IMR-90 (cell line): ENCODE data around the gene PRRT2. TPM values are rescaled to one million over a fixed set of nuclear protein-coding genes. Genes with fewer than 3 reads are reported as not detected.

Experiments
- ATAC-seq: fragments of 200-7000 bp; cut with Tn5 transposase; 2 replicates; pipeline ENCODE4 v1.9.1; 2020; ENCODE audit warnings: low read depth, mild to moderate bottlenecking, moderate library complexity
- BruUV-seq: library from RNA; stranded (reverse); fragments of 400-500 nt; replicated peaks from 2 replicates; lab custom pipeline; 2021; lab: Mats Ljungman, UMichigan
- CTCF ChIA-PET: fragments of 300-600 bp; formaldehyde crosslinking; extraction: SDS; loops from one replicate; lab custom pipeline; 2021; ENCODE audit warnings: antibody characterized with exemption; lab: Yijun Ruan, JAX
- POLR2A ChIA-PET: fragments of 300-600 bp; sonication (Branson Sonifier 250); formaldehyde crosslinking; loops from one replicate; lab custom pipeline; 2022; ENCODE audit warnings: antibody characterized with exemption; ENCODE audit not compliant: unreplicated experiment; lab: Charles Lee
- DNase-seq: peaks from one replicate; pipeline ENCODE4 v3.0.0; 2013
- H2AFZ ChIP-seq: replicated peaks from 2 replicates; pipeline ENCODE3; 2013; ENCODE audit warnings: low read length, mild to moderate bottlenecking; ENCODE audit not compliant: poor library complexity
- H2AK5ac ChIP-seq: 2 replicates; pipeline ENCODE4 v1.6.1; 2013; ENCODE audit warnings: low read depth, low read length, inconsistent platforms
- H2AK9ac ChIP-seq: replicated peaks from 2 replicates; pipeline ENCODE3; 2013; ENCODE audit warnings: mild to moderate bottlenecking, low read depth, low read length, moderate library complexity; ENCODE audit not compliant: poor library complexity
- H2BK120ac ChIP-seq: 2 replicates; pipeline ENCODE4 v1.6.1; 2013; ENCODE audit warnings: low read depth, low read length, inconsistent platforms
- H2BK15ac ChIP-seq: 3 replicates; pipeline ENCODE4 v1.6.1; 2013; ENCODE audit warnings: low read depth, low read length, inconsistent platforms
- H2BK20ac ChIP-seq: 2 replicates; pipeline ENCODE4 v1.6.1; 2013; ENCODE audit warnings: low read depth, mild to moderate bottlenecking, inconsistent platforms, low read length, moderate library complexity
- H2BK5ac ChIP-seq: 2 replicates; pipeline ENCODE4 v1.6.1; 2013; ENCODE audit warnings: mild to moderate bottlenecking, low read depth, low read length, inconsistent platforms; ENCODE audit not compliant: poor library complexity, severe bottlenecking
- H3K14ac ChIP-seq: replicated peaks from 2 replicates; pipeline ENCODE4 v1.6.1; 2013; ENCODE audit warnings: low read depth, low read length, inconsistent platforms
- H3K18ac ChIP-seq: 2 replicates; pipeline ENCODE4 v1.6.1; 2013; ENCODE audit warnings: low read depth, low read length, control low read depth
- H3K23ac ChIP-seq: 2 replicates; pipeline ENCODE4 v1.6.1; 2013; ENCODE audit warnings: low read depth, low read length, inconsistent platforms
- H3K27ac ChIP-seq: 2 replicates; pipeline ENCODE4 v1.5.1; 2013; ENCODE audit warnings: mild to moderate bottlenecking, control low read depth, low read length; ENCODE audit not compliant: insufficient read depth
- H3K27me3 ChIP-seq: 2 replicates; pipeline ENCODE4 v1.6.1; 2013; ENCODE audit warnings: low read length; ENCODE audit not compliant: control insufficient read depth, insufficient read depth
- H3K36me3 ChIP-seq: 2 replicates; pipeline ENCODE4 v1.6.1; 2013; ENCODE audit warnings: low read length, mixed read lengths; ENCODE audit not compliant: control insufficient read depth, insufficient read depth
- H3K4ac ChIP-seq: 2 replicates; pipeline ENCODE4 v1.6.1; 2013; ENCODE audit warnings: low read depth, low read length, inconsistent platforms
- H3K4me1 ChIP-seq: 2 replicates; pipeline ENCODE4 v1.6.1; 2013; ENCODE audit warnings: low read length, mixed read lengths; ENCODE audit not compliant: control insufficient read depth, insufficient read depth
- H3K4me2 ChIP-seq: 2 replicates; pipeline ENCODE4 v1.6.1; 2013; ENCODE audit warnings: low read depth, mild to moderate bottlenecking, control low read depth, low read length, moderate library complexity
- H3K4me3 ChIP-seq: 2 replicates; pipeline ENCODE4 v1.5.1; 2013; ENCODE audit warnings: low read depth, mild to moderate bottlenecking, control low read depth, low read length, moderate library complexity; ENCODE audit not compliant: insufficient read depth
- H3K56ac ChIP-seq: 2 replicates; pipeline ENCODE4 v1.6.1; 2013; ENCODE audit warnings: low read length, inconsistent platforms; ENCODE audit not compliant: insufficient read depth; ENCODE audit errors: extremely low read depth
- H3K79me1 ChIP-seq, 2 experiments: 2 replicates each; pipeline ENCODE4 v1.6.1; 2013; ENCODE audit warnings: low read length in 2 of 2, inconsistent platforms in 1 of 2, low read depth in 1 of 2
- H3K9ac ChIP-seq: 2 replicates; pipeline ENCODE4 v1.6.1; 2013; ENCODE audit warnings: low read depth, low read length, control low read depth
- H3K9me1 ChIP-seq: 2 replicates; pipeline ENCODE4 v1.6.1; 2013; ENCODE audit warnings: low read length, inconsistent platforms; ENCODE audit not compliant: insufficient read depth
- H3K9me3 ChIP-seq: 2 replicates; pipeline ENCODE4 v1.6.1; 2013; ENCODE audit warnings: low read length; ENCODE audit not compliant: control insufficient read depth, insufficient read depth
- H4K20me1 ChIP-seq: 2 replicates; pipeline ENCODE4 v1.6.1; 2013; ENCODE audit warnings: low read length, inconsistent platforms; ENCODE audit not compliant: insufficient read depth
- H4K5ac ChIP-seq: 2 replicates; pipeline ENCODE4 v1.6.1; 2013; ENCODE audit warnings: mild to moderate bottlenecking, low read depth, low read length, control low read depth
- H4K8ac ChIP-seq, 2 experiments: 2 replicates each; pipeline ENCODE4 v1.6.1; 2013; ENCODE audit warnings: low read depth in 2 of 2, low read length in 2 of 2, control low read depth in 1 of 2, inconsistent platforms in 1 of 2
- H4K91ac ChIP-seq: 2 replicates; pipeline ENCODE4 v1.6.1; 2013; ENCODE audit warnings: low read depth, low read length, inconsistent platforms; ENCODE audit not compliant: insufficient read depth
- BHLHE40 ChIP-seq: fragments of 150-350 bp; IDR thresholded peaks from 2 replicates; pipeline ENCODE4 v1.6.1; 2016; ENCODE audit warnings: mild to moderate bottlenecking, low read depth, low read length
- CEBPB ChIP-seq: IDR thresholded peaks from 2 replicates; pipeline ENCODE4 v1.6.1; 2012; ENCODE audit warnings: low read depth, low read length, improper control_type of control experiment
- CHD1 ChIP-seq: IDR thresholded peaks from 2 replicates; pipeline ENCODE4 v1.6.1; 2012; ENCODE audit warnings: low read depth, low read length, improper control_type of control experiment
- CTCF ChIP-seq: conservative IDR thresholded peaks from 2 replicates; pipeline ENCODE4 v1.5.1; 2012; ENCODE audit warnings: mild to moderate bottlenecking, low read depth, low read length, improper control_type of control experiment
- ELK1 ChIP-seq: fragments of 150-350 bp; IDR thresholded peaks from 2 replicates; pipeline ENCODE4 v1.6.1; 2016; ENCODE audit warnings: low read depth, mild to moderate bottlenecking, low read length, moderate library complexity, borderline replicate concordance
- FOS ChIP-seq: fragments of 150-350 bp; IDR thresholded peaks from 2 replicates; pipeline ENCODE4 v1.6.1; 2016; ENCODE audit warnings: low read depth, low read length
- MAFK ChIP-seq: IDR thresholded peaks from 2 replicates; pipeline ENCODE4 v1.6.1; 2012; ENCODE audit warnings: low read depth, low read length, improper control_type of control experiment
- MAZ ChIP-seq: IDR thresholded peaks from 2 replicates; pipeline ENCODE4 v1.6.1; 2012; ENCODE audit warnings: low read depth, mild to moderate bottlenecking, low read length, improper control_type of control experiment, moderate library complexity, borderline replicate concordance
- MXI1 ChIP-seq: IDR thresholded peaks from 2 replicates; pipeline ENCODE4 v1.6.1; 2012; ENCODE audit warnings: low read depth, mild to moderate bottlenecking, low read length, moderate library complexity, borderline replicate concordance
- NFE2L2 ChIP-seq: fragments of 150-350 bp; IDR thresholded peaks from 2 replicates; pipeline ENCODE4 v1.6.1; 2016; ENCODE audit warnings: low read depth, mild to moderate bottlenecking, low read length
- POLR2A ChIP-seq: IDR thresholded peaks from 2 replicates; pipeline ENCODE4 v1.6.1; 2012; ENCODE audit warnings: mild to moderate bottlenecking, low read depth, low read length
- RAD21 ChIP-seq: IDR thresholded peaks from 2 replicates; pipeline ENCODE4 v1.6.1; 2012; ENCODE audit warnings: low read length, improper control_type of control experiment
- RCOR1 ChIP-seq: IDR thresholded peaks from 2 replicates; pipeline ENCODE4 v1.6.1; 2012; ENCODE audit warnings: mild to moderate bottlenecking, low read length, improper control_type of control experiment; ENCODE audit not compliant: insufficient replicate concordance
- RFX5 ChIP-seq: IDR thresholded peaks from 2 replicates; pipeline ENCODE4 v1.8.0; 2012; ENCODE audit warnings: low read depth, mild to moderate bottlenecking, low read length, moderate library complexity
- SMC3 ChIP-seq: fragments of 150-350 bp; IDR thresholded peaks from 2 replicates; pipeline ENCODE4 v1.6.1; 2016; ENCODE audit warnings: low read depth, mild to moderate bottlenecking, antibody characterized with exemption, low read length, moderate library complexity
- USF2 ChIP-seq: fragments of 150-350 bp; IDR thresholded peaks from 2 replicates; pipeline ENCODE4 v1.6.1; 2017; ENCODE audit warnings: mild to moderate bottlenecking, antibody characterized with exemption, low read length, low read depth
- WGBS, 2 experiments: methylation state at CpG; one replicate each; pipeline versions ENCODE4 v1.1.5 to v1.1.7; 2013; ENCODE audit warnings: missing lambda C conversion rate in 2 of 2; ENCODE audit not compliant: insufficient read length in 1 of 2; ENCODE audit errors: extremely low coverage in 2 of 2; 5-methylcytosine and 5-hydroxymethylcytosine counted together
- dilution Hi-C: fragments of 300-500 bp; cut with HindIII; formaldehyde crosslinking; loops from one replicate; pipeline ENCODE4 v1.14.3; 2018; ENCODE audit warnings: low sequenced_read_pairs; ENCODE audit not compliant: unreplicated experiment
- in situ Hi-C: fragments of 300-500 bp; cut with MboI; formaldehyde crosslinking; loops from 3 replicates; pipeline ENCODE4 v1.14.3; 2019; ENCODE audit warnings: low sequenced_read_pairs, inconsistent platforms, mixed read lengths
- intact Hi-C: fragments of 100-400 bp; cut with micrococcal nuclease; formaldehyde crosslinking; loops from 2 replicates; pipeline ENCODE4 v1.10.0; 2022
- polyA plus RNA-seq, 3 experiments: library from polyadenylated mRNA; depleted of rRNA; stranded (reverse); fragments of >200 nt; gene quantifications; 2 replicates each; pipeline ENCODE4 v1.2.3, GENCODE V29; 2012; ENCODE audit warnings: low replicate concordance in 1 of 3
- total RNA-seq: library from RNA; depleted of rRNA; stranded (reverse); fragments of >200 nt; gene quantifications from 2 replicates; pipeline ENCODE4 v1.2.3, GENCODE V29; 2012

The PRRT2 gene
- total and polyA plus RNA-seq, 2 of the 4 experiments (the other 2 are of a cell fraction) = 0.90 to 10.5 TPM

GRCh38 chr16:29835926-29836325 lies 23.9 kb downstream of the PRRT2 start:
- no TSS peak for BruUV-seq
- Histone ChIP-seq H3K4me2 (no peak overlapping the region), H3K23ac (no peak overlapping the region), H2BK20ac (no peak overlapping the region), H4K20me1 (peaks cover 1% of the 10 kb centered on the region; the same call in 1 of the 2 replicates), H3K9me1 (peaks cover 5% of the 10 kb centered on the region; the same call in 1 of the 2 replicates), H3K4me1 (no peaks in the 10 kb centered on the region; the same call in none of the 2 replicates), H2AK9ac (no peak overlapping the region), H3K18ac (no peak overlapping the region), H3K27ac (no peak overlapping the region), H2BK120ac (no peak overlapping the region), H3K4ac (no peak overlapping the region), H2BK5ac (no peak overlapping the region), H3K36me3 (peaks cover 73% of the 10 kb centered on the region), H3K9ac (no peak overlapping the region), H3K79me1 (peaks cover 16 to 60% of the 10 kb centered on the region in 2 experiments; a peak in 3 of 4 replicates), H3K27me3 (no peaks in the 10 kb centered on the region), H3K4me3 (no peak overlapping the region), H4K8ac (no peak overlapping the region), H4K91ac (no peak overlapping the region), H2BK15ac (no peak overlapping the region), H3K56ac (no peak overlapping the region), H4K5ac (no peak overlapping the region), H2AFZ (no peak overlapping the region), H2AK5ac (no peak overlapping the region), H3K9me3 (no peaks in the 10 kb centered on the region), H3K14ac (no peak overlapping the region)
- 100% methylated on average over 1 of the region's 7 CpGs; no CpG with 5 or more reads in 1 of the 2 experiments for WGBS, 2 experiments
- intact Hi-C loops = no loop called here
- in situ Hi-C loops = no loop called here
- TF ChIP-seq RFX5 = no peak
- TF ChIP-seq MXI1 = no peak
- no peak for TF ChIP-seq ELK1
- no peak for TF ChIP-seq USF2
- no peak for TF ChIP-seq SMC3
- TF ChIP-seq BHLHE40 = no peak
- TF ChIP-seq CEBPB = no peak
- no peak for TF ChIP-seq RCOR1
- TF ChIP-seq FOS = no peak
- no peak for TF ChIP-seq POLR2A
- no peak for TF ChIP-seq RAD21
- TF ChIP-seq CHD1 = no peak
- TF ChIP-seq MAFK = no peak
- TF ChIP-seq MAZ = no peak
- no peak for TF ChIP-seq NFE2L2
- TF ChIP-seq CTCF = no peak
- dilution Hi-C loops = no loop called here
- ATAC-seq (no peak), DNase-seq (no peak)
- POLR2A ChIA-PET = no interaction called here
- CTCF ChIA-PET = interaction anchor here (0.6 kb wide), 1 partner anchor 79 kb away, joined by 8 read pairs; no protein-coding TSS in a partner anchor
